Transverse colon (tissue), 3 donors: ENCODE results near the gene ETDC.
"Not testable (repeated sequence)": the region's sequence is repeated elsewhere in the genome, so short reads cannot be mapped to it uniquely, and the experiment has no call there.

Experiments
- CTCF ChIP-seq, 5 experiments: fragments of 200-600 bp in 3 of 5; fragments of 450-650 bp in 2 of 5; sonication (generic) in 3 of 5; IDR thresholded peaks; 1 replicate in 2 of 5; 2 replicates in 3 of 5; pipeline ENCODE4 v1.5.1; 2016 to 2017; ENCODE audit warnings: antibody characterized with exemption in 5 of 5, inconsistent platforms in 3 of 5, mild to moderate bottlenecking in 2 of 5, moderate library complexity in 1 of 5
- POLR2A ChIP-seq: fragments of 450-650 bp; IDR thresholded peaks from one replicate; pipeline ENCODE4 v1.6.1; 2016; ENCODE audit warnings: antibody characterized with exemption, mild to moderate bottlenecking, moderate library complexity

- not testable (repeated sequence) for TF ChIP-seq CTCF (IDR thresholded peaks at IDR 0.05); POLR2A
Measured at GRCh38 chrX:135325036-135325818, 15.9 kb downstream of the ETDC start.
